AG09319 (cell line): Measurements from ENCODE around the gene ADGRG7.

Experiments used
- DNase-seq: peaks from one replicate; pipeline ENCODE4 v3.0.0-alpha.2; 2010; ENCODE audit warnings: low read depth; ENCODE audit errors: extremely low read depth
- TF ChIP-seq, protein P1 (sequence below): IDR thresholded peaks from 2 replicates; pipeline ENCODE4 v1.5.1; 2011; ENCODE audit warnings: low read depth, mild to moderate bottlenecking, inconsistent platforms, low read length, moderate library complexity

ADGRG7 gene

DNA sequence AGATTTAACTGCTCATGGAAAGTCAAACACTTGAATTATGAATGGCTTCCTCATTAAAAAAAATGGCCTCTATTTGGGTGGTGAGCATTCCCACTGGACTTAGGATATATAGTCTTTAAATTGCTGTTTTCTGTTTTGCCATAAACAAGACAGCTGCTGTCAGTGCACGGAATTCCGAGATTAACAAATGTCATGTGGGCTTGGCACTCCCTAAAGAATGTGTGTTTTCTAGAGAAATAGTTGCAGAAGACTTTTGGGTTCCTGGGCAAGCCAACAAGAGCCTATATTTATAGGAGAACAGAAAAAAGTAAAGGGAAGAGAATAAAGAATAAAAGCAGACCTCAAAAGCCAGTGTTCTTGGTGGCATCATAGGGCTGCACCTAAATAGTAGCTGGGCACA is 86.3 kb downstream of the ADGRG7 start:
- no peak for DNase-seq
- TF ChIP-seq, protein P1, sequence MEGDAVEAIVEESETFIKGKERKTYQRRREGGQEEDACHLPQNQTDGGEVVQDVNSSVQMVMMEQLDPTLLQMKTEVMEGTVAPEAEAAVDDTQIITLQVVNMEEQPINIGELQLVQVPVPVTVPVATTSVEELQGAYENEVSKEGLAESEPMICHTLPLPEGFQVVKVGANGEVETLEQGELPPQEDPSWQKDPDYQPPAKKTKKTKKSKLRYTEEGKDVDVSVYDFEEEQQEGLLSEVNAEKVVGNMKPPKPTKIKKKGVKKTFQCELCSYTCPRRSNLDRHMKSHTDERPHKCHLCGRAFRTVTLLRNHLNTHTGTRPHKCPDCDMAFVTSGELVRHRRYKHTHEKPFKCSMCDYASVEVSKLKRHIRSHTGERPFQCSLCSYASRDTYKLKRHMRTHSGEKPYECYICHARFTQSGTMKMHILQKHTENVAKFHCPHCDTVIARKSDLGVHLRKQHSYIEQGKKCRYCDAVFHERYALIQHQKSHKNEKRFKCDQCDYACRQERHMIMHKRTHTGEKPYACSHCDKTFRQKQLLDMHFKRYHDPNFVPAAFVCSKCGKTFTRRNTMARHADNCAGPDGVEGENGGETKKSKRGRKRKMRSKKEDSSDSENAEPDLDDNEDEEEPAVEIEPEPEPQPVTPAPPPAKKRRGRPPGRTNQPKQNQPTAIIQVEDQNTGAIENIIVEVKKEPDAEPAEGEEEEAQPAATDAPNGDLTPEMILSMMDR = no peak

GRCh38 chr3:100696161-100696560 is 86.8 kb downstream of the ADGRG7 start:
- no peak for DNase-seq
- TF ChIP-seq, protein P1 = no peak

- TF ChIP-seq, protein P1 = no peak
- DNase-seq = no peak
Observed at GRCh38 chr3:100697172-100697571, 87.8 kb downstream of the ADGRG7 start.

GRCh38 chr3:100697723-100698285 is 88.4 kb downstream of the ADGRG7 start:
- DNase-seq = no peak
- TF ChIP-seq, protein P1 = no peak

DNA sequence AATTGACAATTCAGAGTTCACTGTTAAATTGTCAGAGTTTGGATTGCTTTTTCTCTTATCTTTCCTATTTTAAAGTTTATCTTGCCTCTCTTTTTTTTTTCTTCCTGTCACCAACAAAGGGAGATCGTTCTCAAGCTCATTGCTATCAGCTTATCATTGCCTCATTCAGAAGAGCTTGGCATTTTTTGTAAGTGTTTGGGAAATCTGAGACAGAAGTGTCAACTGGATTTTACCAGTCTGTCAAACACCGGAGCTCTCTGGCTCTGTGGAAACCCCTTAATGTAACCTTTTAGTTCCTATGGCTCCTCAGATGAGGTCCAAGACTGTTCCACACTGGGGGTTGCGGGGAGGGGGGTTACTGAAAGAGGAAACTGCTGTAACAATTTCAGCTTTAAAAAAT is 89.3 kb downstream of the ADGRG7 start:
- TF ChIP-seq, protein P1 = no peak
- DNase-seq = no peak

DNA sequence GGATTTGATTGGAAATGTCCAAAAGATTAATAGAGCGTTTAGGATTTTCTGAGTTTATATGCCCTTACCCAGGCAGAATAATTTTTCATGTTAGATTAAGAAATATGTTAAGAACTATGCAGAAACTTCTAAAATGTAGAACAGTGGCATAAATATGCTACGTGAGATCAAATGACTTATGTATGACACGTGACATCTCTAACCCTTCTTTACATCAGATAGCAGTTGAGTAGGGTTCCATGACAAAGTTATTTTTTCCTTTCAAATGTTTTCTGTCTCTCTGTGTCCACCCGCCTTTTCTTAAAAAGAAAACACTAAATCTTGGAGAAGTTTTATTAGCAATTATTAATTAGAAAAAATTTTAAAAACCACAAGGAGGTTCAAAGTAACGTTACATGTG is 91.3 kb downstream of the ADGRG7 start:
- TF ChIP-seq, protein P1 = no peak
- DNase-seq = no peak

DNA sequence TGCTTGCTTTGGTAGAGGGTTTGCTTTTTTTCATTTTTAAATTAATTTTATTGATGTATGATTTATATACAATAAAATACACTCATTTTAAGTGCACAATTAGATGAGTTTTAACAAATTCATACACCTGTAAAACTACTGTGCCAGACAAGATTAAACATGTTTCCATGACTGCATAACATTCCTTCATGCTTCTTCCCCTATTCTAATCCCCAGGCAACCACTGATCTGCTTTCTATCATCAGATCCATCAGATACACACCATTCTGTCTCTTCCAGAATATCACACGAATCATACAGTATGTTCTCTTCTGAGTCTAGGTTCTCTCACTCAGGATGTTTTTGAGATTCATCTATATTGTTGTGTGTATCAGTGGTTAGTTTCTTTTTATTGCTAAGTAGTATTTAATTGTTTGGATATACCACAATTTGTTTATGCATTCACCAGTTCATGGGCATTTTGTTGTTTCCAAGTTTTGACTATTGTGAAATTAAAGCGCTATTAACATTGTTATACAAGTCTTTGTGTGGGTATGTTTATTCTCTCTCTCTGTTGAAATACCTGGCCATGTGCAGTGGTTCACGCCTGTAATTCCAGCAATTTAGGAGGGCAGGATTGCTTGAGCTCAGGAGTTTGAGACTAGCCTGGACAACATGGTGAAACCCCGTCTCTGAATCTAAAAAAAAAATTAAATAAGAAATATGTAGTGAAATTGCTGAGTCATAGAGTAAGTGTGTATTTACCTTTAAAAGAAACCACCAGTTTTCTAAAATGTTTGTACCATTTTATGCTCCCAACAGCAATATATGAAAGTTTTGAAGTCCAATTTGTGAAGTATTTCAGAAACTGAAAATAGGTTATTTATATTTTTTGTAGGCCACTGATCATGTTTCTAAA is 92.9 kb downstream of the ADGRG7 start:
- DNase-seq = no peak
- TF ChIP-seq, protein P1 = no peak
